NCI-H748 treated with DMSO at 0.1 percent for 48 hours (cell line): ENCODE measurements around the gene MRPS15.
A peak's percentile ranks its signal among the peaks of the same experiment; 100 is the strongest.
"Not testable (repeated sequence)": the region's sequence is repeated elsewhere in the genome, so short reads cannot be mapped to it uniquely, and the experiment has no call there.

Experiments
- DNase-seq: peaks from one replicate; lab custom pipeline; 2025; lab: John Stamatoyannopoulos, UW

MRPS15 gene

DNA sequence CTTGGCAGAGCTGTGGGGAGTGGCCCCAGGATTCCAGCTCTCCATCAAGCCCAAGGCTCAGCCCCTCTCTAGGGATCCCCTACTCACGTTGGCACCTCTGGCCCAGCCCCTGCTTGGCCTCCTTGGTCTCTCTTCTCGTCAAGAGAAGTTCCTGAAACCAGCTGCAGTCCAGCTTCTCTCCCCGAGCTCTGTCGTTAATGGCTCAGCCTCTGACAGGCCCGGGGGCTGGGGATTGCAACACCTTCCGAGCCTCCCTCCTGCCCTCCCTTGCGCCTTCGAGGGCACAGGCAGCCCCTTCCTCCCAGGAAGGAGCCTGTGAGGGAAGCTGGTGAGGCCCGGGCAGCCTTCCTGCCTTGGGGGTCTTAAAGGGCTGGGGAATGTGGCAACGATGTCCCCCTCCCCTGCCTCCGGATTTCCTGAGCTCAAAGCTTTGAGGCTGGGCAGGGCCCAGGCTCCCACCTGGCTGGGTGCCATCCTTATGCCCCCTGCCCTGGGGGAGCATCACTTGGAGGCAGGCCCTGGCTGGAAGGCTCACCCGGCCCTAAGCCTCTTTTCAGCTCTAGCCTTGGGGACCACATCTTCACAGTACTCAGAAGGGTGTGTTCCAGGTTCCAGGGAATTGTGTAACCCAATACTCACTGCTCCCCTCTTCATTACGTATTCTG is 18.7 kb upstream of the MRPS15 start, which contains the start of gene CSF3R:
TSS of gene CSF3R (minus strand) at position 190 of the 665 bp plus-strand sequence. CDS start 3,417 bp downstream, outside the sequence.
- DNase-seq: no peak

DNA sequence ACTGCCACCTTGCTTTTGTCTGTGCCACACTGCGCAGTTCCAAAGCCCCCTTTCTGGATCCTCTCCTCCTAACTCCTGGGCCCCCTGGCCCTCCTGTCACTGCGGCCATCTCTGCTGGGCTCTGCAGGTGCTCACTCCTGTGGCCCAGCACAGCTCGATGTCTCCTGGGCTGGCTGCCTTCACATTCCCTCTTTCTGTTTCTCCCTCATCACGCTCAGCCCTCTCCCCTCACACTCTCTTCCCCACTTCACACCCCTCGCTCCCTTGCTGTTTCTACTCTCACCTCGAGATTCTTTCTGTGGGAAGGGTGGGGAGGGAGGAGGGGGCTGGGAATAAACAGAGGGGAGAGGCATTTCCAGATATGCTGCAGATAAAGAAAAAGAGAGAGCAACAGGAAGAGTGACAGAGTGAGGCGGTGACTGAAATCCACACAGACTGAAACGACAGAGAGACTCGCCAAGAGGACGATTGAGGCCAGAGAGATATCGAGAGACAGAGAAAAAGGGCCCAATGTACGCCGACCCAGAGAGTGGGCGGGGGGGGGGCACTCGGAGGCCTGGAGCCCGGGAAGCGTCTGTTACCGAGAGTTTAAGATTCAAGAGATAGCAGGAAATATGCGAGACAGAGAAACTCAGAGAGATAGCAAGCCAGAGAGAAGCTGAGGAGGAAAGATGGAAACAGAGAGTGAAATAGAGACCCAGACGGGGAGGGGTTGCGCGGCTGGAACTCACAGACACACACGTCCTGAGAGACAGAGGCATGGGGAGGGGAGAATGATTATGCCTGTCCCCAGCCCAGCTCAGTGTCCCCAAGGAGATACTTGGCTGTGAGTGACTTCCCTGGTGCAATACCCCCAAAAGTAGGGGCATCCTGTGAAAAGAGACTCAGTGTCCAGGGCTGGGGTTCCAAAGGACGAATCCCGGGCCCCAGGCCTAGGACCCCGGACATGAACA is 17.9 kb upstream of the MRPS15 start:
- no peak for DNase-seq

GRCh38 chr1:36481091-36481490 is 16.9 kb upstream of the MRPS15 start:
- DNase-seq: no peak

- no peak for DNase-seq
Measured at GRCh38 chr1:36480161-36480560, 16.0 kb upstream of the MRPS15 start.

DNA sequence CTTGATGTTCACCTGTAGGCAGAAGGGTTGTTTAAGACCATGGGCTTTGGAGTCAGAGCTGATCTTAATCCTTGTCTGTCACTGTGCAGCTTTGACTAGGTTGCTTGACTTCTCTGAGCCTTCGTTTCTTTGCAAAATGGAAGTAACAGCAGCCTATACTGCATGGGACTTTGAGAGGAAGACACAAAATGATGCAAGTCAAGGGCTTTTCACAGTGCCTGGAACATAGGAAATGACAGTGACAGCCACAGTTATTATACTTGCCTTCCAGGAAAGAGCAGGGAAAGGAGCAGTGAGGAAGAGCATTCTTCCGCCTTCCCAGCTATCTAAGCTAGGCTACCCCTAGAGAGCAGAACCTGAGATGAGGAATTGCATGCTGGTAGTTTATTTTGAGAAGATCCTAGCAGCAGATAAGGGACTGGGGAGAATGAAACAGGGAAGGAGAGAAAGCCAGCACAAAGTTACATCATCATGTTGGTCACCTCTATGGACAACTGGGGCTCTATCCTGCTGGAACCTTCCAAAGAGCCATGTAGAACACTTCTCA is 15.4 kb upstream of the MRPS15 start:
- no peak for DNase-seq

DNA sequence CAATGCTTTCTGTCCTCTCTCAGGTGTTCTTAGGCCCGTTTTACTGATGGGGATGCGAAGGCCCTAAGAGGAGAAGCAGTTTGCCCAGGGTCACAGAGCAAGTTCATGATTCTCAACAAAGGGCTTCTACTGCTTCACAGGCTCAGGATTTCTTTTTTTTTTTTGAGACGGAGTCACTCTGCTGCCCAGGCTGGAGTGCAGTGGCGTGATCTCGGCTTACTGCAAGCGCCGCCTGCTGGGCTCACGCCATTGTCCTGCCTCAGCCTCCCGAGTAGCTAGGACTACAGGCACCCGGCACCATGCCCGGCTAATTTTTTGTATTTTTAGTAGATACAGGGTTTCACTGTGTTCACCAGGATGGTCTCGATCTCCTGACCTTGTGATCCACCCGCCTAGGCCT is 13.4 kb upstream of the MRPS15 start:
- DNase-seq: not testable (repeated sequence)

DNA sequence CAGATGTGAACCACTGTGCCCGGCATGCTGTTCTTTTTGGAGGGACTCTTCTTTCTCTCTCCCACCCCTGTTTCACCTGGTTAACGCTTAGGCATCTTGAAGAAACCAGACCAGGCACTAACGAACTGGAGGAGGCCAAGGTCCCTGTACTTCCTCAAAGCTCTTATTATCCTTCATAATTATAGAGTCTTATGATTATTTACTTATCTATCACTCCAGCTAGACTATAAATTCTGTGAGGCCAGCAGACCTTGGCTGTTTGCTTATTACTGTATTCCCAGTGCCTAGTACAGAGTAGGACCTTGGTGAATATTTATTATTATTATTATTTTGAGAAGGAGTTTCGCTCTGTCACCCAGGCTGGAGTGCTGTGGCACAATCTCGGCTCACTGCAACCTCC is 12.8 kb upstream of the MRPS15 start:
- DNase-seq: no peak

DNA sequence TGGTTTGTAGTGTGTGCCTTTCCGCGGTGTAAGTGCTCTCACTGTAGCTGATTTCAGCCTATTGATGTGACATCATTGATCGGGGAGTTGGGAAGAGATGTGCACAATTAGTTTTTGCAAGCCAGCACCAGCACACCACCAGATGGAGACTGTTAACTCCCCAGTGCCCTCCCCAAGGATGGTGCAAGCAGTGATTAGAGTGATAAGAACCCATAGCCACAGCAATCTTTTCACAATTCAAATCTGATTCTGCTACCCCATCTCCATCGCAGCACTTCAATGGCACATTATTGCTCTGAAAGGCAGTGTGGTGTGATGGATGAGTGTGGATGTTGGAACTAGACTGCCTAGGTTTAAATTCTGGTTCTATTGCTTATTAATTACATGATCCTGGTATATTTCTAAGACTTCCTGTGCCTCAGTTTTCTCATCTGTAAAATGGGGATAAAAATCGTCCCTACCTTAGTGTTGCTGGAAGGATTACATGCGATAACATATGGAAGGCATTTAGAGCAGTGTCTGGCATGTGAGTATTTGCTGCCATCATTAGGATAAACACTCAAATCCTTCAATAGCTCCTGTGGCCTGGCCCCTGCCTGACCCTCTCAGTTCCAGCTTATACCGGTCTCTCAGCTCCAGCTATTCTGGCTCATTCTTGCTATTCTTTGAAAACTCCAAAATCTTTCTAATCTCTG is 11.9 kb upstream of the MRPS15 start:
- DNase-seq: no peak

GRCh38 chr1:36475341-36475740 is 11.2 kb upstream of the MRPS15 start:
- no peak for DNase-seq

- no peak for DNase-seq
Measured at GRCh38 chr1:36472656-36473055, 8.5 kb upstream of the MRPS15 start.

DNA sequence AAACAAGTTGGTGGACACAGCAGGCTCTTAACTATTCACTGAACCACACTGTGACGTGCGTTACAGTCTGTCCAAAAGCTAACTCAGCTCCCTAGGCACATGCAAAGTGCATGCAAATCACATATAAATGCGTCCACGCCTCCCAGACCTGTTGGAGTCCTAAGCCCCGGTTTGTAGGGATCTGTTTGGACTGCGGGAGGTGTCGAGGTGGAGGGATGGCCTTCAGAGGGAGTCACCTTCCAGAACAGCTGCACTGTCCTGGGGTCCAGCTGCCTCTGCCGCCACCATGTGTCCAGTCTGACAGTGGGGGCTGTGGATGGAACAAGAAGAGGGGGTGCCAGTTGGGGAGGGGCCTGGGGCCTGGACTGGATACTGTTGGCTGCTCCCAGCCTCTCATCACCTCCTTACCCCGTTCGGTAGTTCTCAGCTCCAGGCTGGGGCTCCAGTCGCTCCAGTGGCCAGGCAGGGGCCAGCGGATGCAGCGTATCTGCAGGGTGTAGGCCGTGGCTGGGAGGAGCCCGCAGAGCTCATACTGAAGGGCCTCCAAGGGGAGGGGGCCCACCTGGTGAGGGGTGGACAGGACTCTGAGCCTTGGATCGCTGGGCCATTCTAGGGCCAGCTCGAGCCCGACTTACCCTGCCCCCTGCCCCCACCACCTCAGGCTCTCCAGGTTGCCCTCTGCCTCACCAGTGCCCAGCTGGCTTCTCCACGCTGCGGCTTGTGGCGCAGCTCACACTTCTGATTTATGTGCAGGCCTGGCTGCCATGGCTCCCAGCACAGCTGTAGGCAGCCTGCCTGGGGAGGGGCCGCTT is 7.9 kb upstream of the MRPS15 start:
- no peak for DNase-seq

GRCh38 chr1:36469163-36469562 is 5.0 kb upstream of the MRPS15 start:
- DNase-seq: no peak

DNA sequence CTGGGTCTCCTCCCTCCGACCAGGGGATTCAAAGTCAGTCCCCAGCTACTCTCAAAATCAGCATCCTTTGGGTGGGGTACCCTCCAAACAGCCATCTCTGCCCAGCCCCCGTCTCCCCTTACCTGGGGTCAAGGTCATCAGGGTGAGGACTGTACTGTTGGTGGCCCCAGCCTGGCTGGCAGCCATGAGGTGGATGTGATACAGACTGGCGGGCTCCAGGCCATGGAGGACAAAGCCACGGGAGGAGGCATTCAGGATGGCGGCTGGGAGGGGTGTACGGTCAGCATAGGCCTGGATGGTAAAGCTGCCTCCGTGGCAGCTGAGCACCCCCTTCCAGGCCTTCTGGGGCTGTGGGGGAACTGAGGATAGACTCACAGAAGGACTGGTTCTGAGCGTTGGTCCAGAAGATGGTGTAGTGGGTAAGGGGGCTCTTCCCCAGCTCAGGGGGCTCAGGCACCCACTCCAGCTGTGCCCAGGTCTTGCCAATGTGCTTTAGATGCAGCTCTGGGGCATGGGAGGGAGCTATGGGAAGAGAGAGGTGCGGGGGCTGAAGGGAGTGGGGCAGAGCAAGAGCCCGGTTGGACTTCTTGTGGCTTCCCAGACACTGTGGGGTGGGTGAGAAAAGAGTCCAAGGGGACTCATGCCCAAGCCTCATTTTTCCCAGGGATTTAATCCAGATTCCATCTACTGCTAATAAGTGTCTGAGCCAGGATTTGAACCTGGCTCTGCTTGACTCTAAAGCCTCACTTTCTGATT is 3.7 kb upstream of the MRPS15 start:
- DNase-seq: no peak

DNA sequence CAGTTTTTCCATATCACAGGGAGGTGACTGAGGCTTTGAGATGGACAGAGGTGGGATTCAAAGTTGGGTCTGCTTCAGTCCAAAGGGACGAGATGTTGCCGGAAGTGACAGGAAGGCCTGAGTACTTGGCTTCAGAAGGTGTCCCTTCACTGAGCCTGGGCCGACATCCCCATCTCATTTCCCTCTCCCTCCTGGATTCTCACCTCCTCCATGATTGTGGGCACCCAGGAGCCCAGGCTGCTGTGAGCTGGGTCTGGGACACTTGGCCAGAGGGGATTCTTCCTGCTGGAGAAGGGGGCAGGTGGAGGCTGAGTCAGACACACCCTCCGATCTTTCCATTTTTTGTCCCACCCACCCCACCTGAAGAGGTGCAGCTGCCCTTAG is 2.8 kb upstream of the MRPS15 start:
- DNase-seq: no peak

DNA sequence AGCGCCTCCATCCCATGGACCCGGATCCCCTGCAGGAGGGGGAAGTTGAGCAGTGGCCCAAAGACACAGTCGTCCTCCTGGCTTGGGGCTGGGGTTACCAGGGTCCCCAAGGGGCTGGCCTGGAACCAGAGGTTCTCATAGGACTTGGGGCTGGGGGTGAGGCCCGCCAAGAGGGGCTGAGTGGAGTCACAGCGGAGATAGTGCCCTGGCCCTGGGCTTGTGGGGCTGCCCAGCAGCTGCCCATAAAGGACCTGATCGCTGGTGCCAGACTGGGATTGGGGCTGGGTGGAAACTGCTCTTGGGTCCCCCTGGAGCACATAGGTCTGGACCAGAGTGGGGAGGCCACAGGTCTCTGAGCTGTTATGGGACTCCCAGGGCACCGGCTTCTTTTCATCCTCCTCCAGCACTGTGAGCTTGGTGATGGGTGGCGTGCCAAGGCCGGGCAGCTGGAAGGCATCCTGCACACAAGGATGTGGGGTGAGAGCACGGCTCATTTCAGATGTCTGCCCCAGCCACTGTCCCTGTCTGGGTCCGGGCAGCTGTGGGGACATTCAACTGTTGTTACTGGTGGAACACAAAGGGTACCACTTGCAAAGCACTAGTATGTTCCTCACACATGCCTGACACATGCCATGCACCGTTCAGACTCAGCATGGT is 2.3 kb upstream of the MRPS15 start:
- no peak for DNase-seq

DNA sequence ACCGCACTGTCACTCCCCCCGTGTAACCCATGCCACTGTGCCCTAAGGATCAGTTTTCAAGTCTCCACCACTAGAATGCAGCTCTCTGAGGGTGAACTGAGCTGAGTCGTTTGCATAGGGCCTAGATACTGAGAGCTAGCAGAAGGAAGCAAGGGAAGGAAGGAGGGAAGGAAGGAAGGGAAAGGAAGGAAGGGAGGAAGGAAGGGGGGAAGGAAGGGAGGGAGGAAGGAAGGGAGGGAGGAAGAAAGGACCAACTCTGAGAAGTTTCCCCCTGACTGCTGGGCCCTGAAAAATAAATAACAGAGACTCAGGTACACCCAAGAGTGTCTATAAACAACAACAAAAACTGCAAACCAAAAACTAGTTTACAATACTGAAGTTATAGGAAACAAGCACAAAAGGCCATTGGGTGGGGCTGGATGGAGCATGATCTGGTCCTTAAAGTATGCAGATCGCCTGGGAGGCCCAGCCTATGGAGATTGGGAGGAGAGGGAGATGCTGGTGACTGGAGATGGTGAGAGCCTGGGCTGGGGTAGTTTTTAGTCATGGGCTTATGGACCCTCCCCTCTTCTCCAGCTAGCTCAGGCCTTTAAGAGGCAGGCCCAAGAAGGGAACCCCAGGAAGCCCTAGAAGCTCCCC is 1.7 kb upstream of the MRPS15 start:
- no peak for DNase-seq

DNA sequence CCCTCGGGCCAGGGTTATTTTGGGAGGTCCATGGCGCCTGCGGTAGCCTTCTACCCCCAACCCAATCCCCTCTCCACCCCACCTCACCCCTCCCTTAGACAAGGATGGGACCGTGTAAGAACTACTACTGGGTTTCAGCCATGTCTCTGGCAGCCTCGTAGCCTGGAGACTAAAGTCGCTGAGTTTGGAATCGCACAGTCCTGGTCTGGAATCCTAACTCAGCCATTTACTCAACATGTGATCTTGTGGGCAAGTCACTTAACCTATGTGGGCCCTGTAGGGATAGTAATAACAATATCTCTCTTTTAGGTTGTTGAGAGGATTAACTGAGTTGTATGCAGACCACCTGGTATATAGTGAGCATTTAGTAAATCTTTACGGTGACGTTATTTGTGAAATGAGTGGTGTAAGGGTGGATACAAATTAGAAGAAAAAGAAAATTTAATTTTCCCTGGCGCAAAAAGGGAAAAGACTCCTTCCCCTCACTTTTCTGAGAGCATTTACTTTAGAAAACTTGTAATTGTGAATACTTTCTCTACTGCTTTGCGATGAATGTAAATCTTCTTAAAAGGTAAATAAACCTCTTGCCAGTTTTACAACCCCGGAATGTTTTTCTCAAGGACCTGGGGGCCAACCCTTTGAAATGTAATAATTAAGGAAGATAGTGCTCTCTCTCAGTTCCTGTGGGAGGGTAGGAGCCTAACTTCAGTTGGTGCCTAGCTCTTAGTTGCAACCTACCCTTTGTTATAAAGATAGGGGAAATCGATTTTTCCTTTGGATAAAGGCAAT is 615 bp upstream of the MRPS15 start:
- peak; percentile 25 for DNase-seq

DNA sequence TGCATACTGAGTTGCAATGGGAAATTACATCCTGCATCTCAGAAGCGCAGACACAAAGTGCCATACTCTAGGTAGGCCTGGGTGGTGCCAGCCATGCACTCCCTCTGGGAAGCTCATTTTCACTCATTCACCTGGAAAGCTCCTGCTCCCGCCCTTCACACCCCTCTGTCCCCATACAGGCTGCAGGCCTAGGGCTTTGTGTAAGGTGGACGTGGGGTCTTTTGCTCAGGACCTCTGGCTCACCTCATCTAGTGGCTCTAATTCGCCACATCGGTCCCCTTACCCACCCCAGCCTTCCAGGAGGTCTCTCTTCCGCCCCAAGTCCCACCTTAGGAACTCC is 751 bp downstream of the MRPS15 start:
- no peak for DNase-seq

DNA sequence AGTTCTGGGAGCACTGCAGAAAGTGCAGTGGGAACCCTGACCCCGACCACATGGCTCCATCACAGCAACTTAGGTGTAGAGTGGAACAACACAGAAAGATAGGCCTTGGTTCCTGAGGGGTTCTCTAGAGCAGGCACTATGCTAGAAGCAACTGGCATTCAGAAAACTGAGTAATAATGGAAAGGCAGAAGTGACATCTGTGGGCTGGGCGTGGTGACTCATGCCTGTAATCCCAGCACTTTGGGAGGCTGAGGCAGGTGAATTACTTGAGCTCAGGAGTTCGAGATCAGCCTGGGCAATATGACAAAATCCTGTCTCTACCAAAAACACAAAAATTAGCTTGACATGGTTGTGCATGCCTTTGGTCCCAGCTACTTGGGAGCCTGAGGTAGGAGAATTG is 5.3 kb downstream of the MRPS15 start:
- no peak for DNase-seq
